Fibroblast of mammary gland (primary cell): ENCODE data around the gene SMOC2.
A peak's percentile ranks its signal among the peaks of the same experiment; 100 is the strongest.

ENCODE experiments used
- DNase-seq: peaks from one replicate; pipeline ENCODE4 v3.0.0-alpha.2; 2010; ENCODE audit warnings: low read depth
- H3K4me3 ChIP-seq: 2 replicates; pipeline ENCODE4 v1.5.1; 2011; ENCODE audit warnings: low read depth, mild to moderate bottlenecking, low read length, moderate library complexity; ENCODE audit not compliant: control insufficient read depth
- TF ChIP-seq, protein P1 (sequence below): conservative IDR thresholded peaks from 2 replicates; pipeline ENCODE4 v1.5.1; 2011; ENCODE audit warnings: low read depth, low read length, inconsistent platforms; ENCODE audit not compliant: control insufficient read depth, insufficient read depth

SMOC2 gene

DNA sequence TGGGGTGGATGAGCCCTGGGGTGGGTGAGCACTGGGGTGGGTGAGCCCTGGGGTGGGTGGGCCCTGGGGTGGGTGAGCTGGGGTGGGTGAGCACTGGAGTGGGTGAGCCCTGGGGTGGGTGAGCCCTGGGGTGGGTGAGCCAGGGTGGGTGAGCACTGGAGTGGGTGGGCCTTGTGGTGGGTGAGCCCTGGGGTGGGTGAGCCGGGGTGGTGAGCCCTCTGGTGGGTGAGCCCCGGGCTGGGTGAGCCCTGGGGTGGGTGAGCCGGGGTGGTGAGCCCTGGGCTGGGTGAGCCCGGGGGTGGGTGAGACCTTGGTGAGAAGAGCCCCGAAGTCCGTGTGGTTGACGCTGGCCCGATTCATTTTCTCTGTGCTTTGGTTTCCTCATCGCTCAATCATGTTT is 18.6 kb downstream of the SMOC2 start:
- no peak overlapping the region for H3K4me3 ChIP-seq
- DNase-seq: no peak
- TF ChIP-seq, protein P1, sequence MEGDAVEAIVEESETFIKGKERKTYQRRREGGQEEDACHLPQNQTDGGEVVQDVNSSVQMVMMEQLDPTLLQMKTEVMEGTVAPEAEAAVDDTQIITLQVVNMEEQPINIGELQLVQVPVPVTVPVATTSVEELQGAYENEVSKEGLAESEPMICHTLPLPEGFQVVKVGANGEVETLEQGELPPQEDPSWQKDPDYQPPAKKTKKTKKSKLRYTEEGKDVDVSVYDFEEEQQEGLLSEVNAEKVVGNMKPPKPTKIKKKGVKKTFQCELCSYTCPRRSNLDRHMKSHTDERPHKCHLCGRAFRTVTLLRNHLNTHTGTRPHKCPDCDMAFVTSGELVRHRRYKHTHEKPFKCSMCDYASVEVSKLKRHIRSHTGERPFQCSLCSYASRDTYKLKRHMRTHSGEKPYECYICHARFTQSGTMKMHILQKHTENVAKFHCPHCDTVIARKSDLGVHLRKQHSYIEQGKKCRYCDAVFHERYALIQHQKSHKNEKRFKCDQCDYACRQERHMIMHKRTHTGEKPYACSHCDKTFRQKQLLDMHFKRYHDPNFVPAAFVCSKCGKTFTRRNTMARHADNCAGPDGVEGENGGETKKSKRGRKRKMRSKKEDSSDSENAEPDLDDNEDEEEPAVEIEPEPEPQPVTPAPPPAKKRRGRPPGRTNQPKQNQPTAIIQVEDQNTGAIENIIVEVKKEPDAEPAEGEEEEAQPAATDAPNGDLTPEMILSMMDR: no peak

DNA sequence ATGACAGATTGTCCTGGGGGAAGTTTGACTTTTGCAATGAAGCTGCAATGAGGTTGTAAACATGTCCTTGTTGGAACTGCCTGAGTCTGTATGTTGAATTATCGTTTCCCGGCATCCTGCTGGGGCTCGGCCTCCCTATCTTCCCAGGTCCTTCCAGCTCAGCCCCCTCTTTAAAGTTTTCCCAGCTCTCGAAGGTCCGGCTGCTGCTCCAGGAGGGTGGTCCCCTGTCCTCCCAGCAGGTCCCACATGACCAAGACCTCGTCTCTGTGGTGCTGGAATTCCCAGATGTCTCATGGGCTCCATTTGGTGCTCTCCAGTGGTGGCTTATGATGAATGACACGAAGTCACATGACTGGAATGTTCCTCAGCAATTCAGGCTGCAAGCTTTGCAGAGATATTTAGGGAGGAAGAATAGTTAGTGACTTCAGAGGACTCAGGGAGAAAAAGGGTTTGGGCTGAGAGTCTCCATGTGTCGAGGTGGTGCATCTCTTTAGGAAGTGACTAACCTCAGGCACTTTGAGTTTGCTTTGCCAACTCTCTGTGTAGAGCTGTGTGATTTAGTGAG is 21.4 kb downstream of the SMOC2 start:
- TF ChIP-seq, protein P1: no peak
- no peak overlapping the region for H3K4me3 ChIP-seq
- DNase-seq: no peak

DNA sequence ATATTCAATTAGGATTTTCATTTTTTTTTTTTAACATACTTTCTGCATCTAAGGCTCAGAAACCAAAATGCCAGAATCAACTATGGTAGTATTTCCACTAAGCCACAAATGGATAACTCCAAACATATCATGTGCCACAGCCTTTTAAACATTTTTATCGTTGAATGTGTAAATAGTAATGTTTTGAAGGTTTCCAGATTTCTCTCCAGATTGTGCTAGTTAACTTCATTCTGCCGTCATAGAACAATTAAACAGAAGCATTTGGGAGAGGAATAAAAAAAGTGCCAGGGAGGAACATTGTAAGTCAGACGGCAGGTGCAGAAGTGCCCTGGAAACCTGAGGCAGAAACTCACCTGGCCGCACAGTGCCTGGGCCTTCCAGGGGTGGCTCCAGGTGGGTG is 23.6 kb downstream of the SMOC2 start:
- no peak overlapping the region for H3K4me3 ChIP-seq
- DNase-seq: no peak
- TF ChIP-seq, protein P1: no peak

DNA sequence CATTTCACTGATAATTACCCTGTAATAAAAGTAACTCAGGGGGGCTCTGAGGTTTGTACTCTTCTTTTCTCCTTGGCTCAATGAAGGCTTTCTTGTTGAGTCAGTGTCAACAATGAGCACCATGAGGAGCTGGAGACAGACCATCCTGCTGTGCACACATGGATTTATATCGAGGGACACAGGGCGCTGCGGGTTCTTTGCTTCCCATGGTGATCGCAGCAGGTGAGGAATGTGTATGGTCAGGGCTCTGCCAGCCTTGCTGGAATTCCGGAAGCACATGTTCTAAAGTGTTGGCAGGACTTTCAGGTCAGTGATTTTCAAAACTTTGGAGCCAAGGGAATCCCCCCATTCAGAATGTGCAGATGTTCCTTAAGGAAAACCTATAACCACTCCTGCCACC is 27.1 kb downstream of the SMOC2 start:
- H3K4me3 ChIP-seq: no peak overlapping the region
- no peak for DNase-seq
- TF ChIP-seq, protein P1: no peak

DNA sequence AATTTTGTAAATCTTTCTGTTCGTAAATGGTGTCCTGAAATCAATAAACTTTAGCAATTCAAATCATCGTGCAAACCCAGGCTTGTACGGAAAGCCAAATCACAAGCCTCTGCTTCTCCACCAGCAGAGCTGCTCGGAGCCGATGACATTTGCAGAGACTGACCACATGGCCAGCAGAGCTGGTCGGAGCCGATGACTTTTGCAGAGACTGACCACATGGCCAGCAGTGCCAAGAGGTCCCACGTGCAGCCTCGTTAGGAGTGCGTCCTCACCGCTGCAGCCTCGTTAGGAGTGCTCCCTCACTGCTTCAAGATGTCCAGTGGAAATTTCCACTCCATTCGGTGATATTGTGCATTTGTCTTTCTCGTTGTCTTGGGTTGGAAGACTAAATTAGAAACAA is 28.5 kb downstream of the SMOC2 start:
- DNase-seq: peak; percentile 11
- H3K4me3 ChIP-seq: no peak overlapping the region
- TF ChIP-seq, protein P1: no peak

DNA sequence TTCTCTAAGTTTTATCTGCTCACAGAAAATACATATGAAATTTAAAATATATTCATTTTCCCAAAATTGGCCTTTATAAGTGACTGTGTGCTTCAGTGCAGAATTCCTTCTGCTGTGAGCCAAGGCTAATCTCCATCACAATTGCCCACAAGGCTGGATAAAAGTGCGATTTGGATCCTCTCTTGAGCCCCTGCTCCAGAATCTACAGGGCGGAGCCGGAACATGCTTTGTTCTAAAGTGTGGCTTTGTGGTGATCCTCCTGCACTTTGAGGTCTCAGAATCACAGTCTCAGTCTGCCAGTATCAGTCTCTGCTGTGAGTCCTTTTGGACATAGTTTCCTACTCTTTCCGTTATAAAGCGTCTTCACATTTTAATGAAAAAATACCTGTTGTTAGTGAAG is 28.9 kb downstream of the SMOC2 start:
- no peak overlapping the region for H3K4me3 ChIP-seq
- TF ChIP-seq, protein P1: no peak
- DNase-seq: no peak

DNA sequence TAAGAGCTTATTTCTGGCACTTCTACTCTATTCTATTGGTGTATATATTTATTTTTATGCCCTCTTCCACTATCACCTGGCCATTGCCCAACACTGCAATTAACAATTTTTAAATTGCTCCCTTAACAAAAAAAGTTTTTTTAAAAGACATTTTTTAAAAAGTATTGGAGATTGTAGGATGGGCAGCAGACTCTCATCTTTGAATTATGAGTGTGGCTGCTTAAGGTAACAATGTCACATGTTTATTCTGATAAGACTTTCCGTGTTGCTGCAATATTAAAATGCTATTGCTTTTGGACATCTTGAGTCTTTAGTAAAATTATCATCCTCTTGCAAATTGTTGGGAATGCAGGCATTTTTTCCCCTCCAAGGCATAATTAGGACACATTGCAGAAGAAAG is 31.4 kb downstream of the SMOC2 start:
- no peak for DNase-seq
- TF ChIP-seq, protein P1: no peak
- no peak overlapping the region for H3K4me3 ChIP-seq
